Transverse colon (tissue), 4 donors: ENCODE results near the gene ICAM1.

Experiments used
- POLR2A ChIP-seq: fragments of 450-650 bp; IDR thresholded peaks from one replicate; pipeline ENCODE4 v1.6.1; 2016; ENCODE audit warnings: antibody characterized with exemption, mild to moderate bottlenecking, moderate library complexity
- POLR2AphosphoS5 ChIP-seq, 3 donors: sonication (generic); formaldehyde crosslinking; IDR thresholded peaks; one replicate each; pipeline ENCODE4 v1.6.1; 2016; ENCODE audit warnings: antibody characterized with exemption in 3 of 3
- TF ChIP-seq, protein P1 (sequence below), 5 experiments: fragments of 200-600 bp in 3 of 5; fragments of 450-650 bp in 2 of 5; sonication (generic) in 3 of 5; IDR thresholded peaks; 1 replicate in 2 of 5; 2 replicates in 3 of 5; pipeline ENCODE4 v1.5.1; 2016 to 2017; ENCODE audit warnings: antibody characterized with exemption in 5 of 5, inconsistent platforms in 3 of 5, mild to moderate bottlenecking in 2 of 5, moderate library complexity in 1 of 5

DNA sequence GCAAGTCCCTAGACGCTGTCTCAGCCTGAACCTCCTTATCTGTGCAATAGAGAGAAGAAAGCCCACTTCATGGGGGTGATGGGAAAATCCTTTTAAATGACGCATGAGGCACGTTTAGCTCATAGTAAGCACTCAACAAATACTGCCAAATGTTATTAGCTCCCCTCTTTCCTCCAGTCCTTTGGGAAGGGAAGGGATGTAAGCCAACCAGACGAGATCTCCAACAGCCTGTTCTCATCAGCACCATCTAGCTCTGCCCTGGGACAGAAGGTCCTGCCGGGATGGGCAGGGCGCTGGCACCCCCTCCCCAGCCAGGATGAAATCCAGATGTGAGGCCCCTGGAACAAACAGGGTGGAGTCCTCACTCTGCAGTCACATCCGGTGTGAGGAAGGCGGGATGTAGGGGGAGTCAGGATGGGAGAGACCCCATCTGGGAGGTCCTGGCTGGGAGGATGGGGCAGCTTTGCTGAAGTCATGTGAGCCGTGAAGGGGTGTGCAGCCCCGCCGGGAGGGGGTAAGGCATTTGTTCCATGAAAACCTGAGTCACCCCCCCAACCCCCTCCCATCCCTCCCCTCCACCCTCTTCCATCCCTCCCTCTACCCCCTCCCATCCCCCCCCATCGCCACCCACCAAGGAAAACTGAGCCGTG, 44.4 kb upstream of the ICAM1 start:
- TF ChIP-seq POLR2AphosphoS5 (IDR thresholded peaks at IDR 0.05): peak; percentile 73 to 88 (median 84)
- TF ChIP-seq, protein P1, sequence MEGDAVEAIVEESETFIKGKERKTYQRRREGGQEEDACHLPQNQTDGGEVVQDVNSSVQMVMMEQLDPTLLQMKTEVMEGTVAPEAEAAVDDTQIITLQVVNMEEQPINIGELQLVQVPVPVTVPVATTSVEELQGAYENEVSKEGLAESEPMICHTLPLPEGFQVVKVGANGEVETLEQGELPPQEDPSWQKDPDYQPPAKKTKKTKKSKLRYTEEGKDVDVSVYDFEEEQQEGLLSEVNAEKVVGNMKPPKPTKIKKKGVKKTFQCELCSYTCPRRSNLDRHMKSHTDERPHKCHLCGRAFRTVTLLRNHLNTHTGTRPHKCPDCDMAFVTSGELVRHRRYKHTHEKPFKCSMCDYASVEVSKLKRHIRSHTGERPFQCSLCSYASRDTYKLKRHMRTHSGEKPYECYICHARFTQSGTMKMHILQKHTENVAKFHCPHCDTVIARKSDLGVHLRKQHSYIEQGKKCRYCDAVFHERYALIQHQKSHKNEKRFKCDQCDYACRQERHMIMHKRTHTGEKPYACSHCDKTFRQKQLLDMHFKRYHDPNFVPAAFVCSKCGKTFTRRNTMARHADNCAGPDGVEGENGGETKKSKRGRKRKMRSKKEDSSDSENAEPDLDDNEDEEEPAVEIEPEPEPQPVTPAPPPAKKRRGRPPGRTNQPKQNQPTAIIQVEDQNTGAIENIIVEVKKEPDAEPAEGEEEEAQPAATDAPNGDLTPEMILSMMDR (IDR thresholded peaks at IDR 0.05): no peak
- TF ChIP-seq POLR2A: no peak
